ENCODE data around the gene PIP4K2B. TPM values are rescaled to one million over a fixed set of nuclear protein-coding genes. Genes with fewer than 3 reads are reported as not detected.

Gene PIP4K2B
- polyA plus RNA-seq, 3 donors = 78.6 to 80.9 (median 78.6) TPM

Other genes with a start within 250 kb of the PIP4K2B start
- gene SRCIN1, start 193.6 kb downstream of the PIP4K2B start, polyA plus RNA-seq (ENCODE audit: insufficient read length in 3 of 3) = 1 to 10 TPM; 4.2 to 6.7 (median 6.2) TPM
- gene EPOP, start 124.6 kb downstream of the PIP4K2B start, polyA plus RNA-seq (ENCODE audit: insufficient read length in 3 of 3) = 1 to 10 TPM; 1.6 to 1.7 (median 1.7) TPM
- gene MLLT6, start 94.3 kb downstream of the PIP4K2B start, polyA plus RNA-seq (ENCODE audit: insufficient read length in 3 of 3) = 100 to 1,000 TPM in 2 of 3 donors, 10 to 100 TPM in 1; 74.2 to 131 (median 127) TPM
- 10 to 100 TPM; 12.1 to 15.9 (median 13.7) TPM for gene CISD3, start 69.2 kb downstream of the PIP4K2B start, polyA plus RNA-seq (ENCODE audit: insufficient read length in 3 of 3)
- 10 to 100 TPM; 77.2 to 86.4 (median 86.2) TPM for gene PCGF2, start 51.2 kb downstream of the PIP4K2B start, polyA plus RNA-seq (ENCODE audit: insufficient read length in 3 of 3)
- 100 to 1,000 TPM; 116 to 125 (median 123) TPM for gene PSMB3, start 46.8 kb downstream of the PIP4K2B start, polyA plus RNA-seq (ENCODE audit: insufficient read length in 3 of 3)
- 10 to 100 TPM; 24.6 to 33.0 (median 28.6) TPM for gene CWC25, start 25.8 kb upstream of the PIP4K2B start, polyA plus RNA-seq (ENCODE audit: insufficient read length in 3 of 3)
- gene RPL23, start 54.2 kb upstream of the PIP4K2B start, polyA plus RNA-seq (ENCODE audit: insufficient read length in 3 of 3) = 1,000 to 10,000 TPM; 2,304 to 2,705 (median 2,321) TPM
- 100 to 1,000 TPM; 155 to 161 (median 157) TPM for gene LASP1, start 70.5 kb upstream of the PIP4K2B start, polyA plus RNA-seq (ENCODE audit: insufficient read length in 3 of 3)
- under 1 TPM in 1 of 3 donors, not detected in 2; 0.10 TPM for gene FBXO47, start 167.8 kb upstream of the PIP4K2B start, polyA plus RNA-seq (ENCODE audit: insufficient read length in 3 of 3)